Coronary artery (tissue), 2 donors: ENCODE data around the gene CXorf58.

ENCODE experiments used
- DNase-seq: peaks from one replicate; pipeline ENCODE4 v3.0.0-alpha.2; 2017; ENCODE audit warnings: low spot score
- H3K27ac ChIP-seq, 2 donors: fragments of 200-600 bp; sonication (generic); one replicate each; pipeline ENCODE4 v1.5.1; 2016 to 2019
- H3K4me3 ChIP-seq: fragments of 200-600 bp; sonication (generic); 2 replicates; pipeline ENCODE4 v1.5.1; 2016; ENCODE audit warnings: mild to moderate bottlenecking, moderate library complexity
- CTCF ChIP-seq: fragments of 200-600 bp; sonication (generic); IDR thresholded peaks from one replicate; pipeline ENCODE4 v1.5.1; 2019; ENCODE audit warnings: antibody characterized with exemption

Gene CXorf58

GRCh38 chrX:23982891-23983290, 75.1 kb downstream of the CXorf58 start:
- Histone ChIP-seq H3K27ac (no peak overlapping the region), H3K4me3 (no peak overlapping the region)
- no peak for DNase-seq
- no peak for TF ChIP-seq CTCF
